A172 (cell line): ENCODE results near the gene GOLGA8H. TPM values are rescaled to one million over a fixed set of nuclear protein-coding genes. Genes with fewer than 3 reads are reported as not detected.
A peak's percentile ranks its signal among the peaks of the same experiment; 100 is the strongest.
"Not testable (repeated sequence)": the region's sequence is repeated elsewhere in the genome, so short reads cannot be mapped to it uniquely, and the experiment has no call there.

ENCODE experiments used
- DNase-seq: peaks from one replicate; pipeline ENCODE4 v3.0.0-alpha.2; 2015; ENCODE audit warnings: low spot score
- total RNA-seq: library from RNA; depleted of rRNA; stranded (reverse); fragments of >200 nt; shearing (Covaris generic); gene quantifications from 2 replicates; pipeline ENCODE4 v1.2.3, GENCODE V29; 2014; rRNA removed

Gene GOLGA8H, protein sequence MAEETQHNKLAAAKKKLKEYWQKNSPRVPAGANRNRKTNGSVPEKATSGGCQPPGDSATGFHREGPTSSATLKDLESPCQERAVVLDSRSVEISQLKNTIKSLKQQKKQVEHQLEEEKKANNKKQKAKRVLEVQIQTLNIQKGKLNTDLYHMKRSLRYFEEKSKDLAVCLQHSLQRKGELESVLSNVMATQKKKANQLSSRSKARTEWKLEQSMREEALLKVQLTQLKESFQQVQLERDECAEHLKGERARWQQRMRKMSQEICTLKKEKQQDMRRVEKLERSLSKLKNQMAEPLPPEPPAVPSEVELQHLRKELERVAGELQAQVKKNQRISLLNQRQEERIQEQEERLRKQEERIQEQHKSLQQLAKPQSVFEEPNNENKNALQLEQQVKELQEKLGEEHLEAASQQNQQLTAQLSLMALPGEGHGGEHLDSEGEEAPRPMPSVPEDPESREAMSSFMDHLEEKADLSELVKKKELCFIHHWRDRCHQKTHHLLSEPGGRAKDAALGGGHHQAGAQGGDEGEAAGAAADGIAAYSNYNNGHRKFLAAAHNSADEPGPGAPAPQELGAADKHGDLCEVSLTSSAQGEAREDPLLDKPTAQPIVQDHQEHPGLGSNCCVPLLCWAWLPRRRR
- 0.41 and 1.6 TPM in 2 replicates for total RNA-seq

DNA sequence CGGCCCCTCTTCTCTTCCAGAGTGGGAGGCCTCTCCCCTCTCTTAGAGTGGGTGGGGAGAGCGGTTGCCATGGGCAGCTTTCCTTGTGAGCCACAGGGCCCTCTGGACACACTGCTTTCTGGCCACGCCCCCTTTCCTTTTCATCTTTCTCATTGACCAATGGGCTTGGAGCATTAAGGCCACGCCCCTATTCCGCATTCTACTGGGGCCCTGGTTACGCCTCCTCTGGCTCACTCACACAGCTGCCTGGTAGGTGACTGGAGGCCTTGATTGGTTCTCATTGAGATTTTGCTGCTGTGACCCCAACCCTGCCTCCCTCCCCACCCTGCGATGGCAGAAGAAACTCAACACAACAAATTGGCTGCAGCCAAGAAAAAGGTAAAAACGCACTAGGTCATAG lies at the start of gene GOLGA8H:
GOLGA8H (plus strand) TSS at position 233 of the 400 bp plus-strand sequence; CDS start at position 331, 98 bp downstream.
- DNase-seq, result not testable (repeated sequence)

DNA sequence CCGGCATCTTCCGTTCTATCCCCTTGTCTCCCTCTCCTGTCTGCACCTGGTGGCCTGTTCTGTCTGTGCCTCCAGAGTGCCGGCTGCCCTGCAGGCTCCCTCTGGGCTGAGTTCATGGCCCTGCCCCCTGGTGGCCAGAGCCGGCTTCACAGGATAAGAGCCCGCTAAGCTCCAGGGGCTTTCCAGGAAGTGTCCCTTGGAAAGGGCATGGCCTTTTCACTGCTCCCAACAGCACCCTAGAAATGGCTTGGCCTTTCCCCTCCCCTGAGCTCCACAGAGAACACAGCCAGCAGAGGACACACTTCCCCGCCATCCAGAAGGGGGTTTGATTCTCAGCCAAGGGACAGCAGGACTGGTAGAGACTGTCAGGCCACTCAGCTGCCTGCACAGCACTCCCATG lies 36.9 kb upstream of the GOLGA8H start:
- DNase-seq, result not testable (repeated sequence)

DNA sequence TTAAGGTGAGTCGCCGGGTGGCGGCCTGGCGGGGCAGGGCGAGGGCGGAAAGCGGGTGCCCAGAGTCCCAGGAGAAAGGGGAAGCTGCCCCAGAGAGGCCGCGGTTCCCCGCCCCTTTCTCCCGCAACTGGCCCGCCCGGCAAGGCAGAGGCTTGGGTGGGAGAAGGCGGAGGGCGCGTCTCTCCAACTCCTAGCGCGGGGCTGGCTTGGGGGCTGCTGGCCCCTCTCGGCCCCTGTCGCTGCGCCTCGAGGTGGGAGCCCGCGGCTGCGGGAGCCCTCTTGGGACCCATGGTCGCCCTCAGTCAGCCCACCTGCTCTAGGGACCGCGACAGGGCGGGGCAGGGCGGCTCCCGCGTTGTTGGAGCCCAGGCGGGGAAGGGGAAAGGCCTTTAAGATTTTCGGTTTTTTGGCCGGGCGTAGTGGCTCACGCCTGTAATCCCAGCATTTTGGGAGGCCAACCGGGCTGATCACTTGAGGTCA lies 30.8 kb upstream of the GOLGA8H start:
- not testable (repeated sequence) for DNase-seq

DNA sequence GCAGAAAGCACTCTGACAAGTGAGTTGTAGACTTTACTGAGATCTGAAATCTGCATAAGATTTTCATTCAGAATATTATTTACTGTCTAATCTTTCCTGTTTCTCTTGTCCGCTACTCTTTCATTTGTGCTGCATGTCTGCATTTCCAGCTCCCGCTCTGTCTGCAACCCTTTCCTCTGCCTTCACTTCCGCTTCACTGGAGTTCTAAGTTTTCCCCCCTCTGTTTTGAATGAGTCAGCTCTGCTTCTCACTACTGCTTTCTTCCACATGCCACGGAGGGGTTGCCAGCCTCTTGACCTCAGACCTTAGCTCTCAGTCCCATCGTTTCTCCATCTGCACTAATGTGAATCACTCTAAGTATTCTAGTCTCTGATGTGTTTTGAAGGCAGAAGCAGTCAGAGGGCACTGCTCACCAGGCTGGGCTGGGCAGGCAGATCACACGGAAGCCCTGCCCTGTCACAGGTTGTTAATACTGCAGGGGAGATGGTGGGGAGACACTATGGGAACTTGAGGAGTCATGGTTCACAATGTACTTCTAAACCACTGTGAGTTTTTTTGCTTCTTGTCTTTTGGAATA lies 24.3 kb upstream of the GOLGA8H start:
- DNase-seq, result not testable (repeated sequence)

DNA sequence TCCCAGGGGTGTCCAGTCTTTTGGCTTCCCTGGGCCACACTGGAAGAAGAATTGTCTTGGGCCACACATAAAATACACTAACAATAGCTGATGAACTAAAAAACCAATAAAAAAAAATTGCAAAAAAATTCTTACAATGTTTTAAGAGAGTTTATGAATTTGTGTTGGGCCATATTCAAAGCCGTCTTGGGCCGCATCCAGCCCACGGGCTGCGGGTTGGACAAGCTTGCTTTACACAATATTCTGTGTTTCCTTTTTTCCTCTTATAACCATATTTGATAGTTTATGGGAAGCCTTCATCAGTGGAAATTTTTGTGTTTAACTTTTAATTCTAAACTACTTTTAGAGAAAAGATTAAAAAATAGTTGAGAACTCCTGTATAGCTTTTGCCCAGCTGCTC lies 23.1 kb upstream of the GOLGA8H start:
- DNase-seq, result not testable (repeated sequence)

DNA sequence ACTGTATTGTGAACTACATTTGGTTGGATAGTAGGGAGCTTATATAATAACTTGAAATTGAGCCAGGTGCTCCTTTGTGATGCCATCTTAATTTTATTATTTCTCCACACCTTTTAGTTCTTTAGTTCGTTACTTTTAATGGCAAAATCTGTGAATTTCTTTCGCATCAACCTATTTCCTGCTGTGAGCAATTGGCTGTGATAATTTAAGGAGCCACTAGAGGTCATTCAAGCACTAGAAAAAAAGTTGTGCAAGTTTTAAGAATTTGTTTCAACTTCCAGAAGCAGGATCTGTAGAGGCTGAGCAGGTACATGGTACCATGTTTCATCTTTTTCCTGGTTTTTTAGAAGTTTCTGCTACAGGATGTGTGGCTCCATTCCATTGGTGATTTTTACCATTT lies 4.9 kb upstream of the GOLGA8H start:
- not testable (repeated sequence) for DNase-seq

DNA sequence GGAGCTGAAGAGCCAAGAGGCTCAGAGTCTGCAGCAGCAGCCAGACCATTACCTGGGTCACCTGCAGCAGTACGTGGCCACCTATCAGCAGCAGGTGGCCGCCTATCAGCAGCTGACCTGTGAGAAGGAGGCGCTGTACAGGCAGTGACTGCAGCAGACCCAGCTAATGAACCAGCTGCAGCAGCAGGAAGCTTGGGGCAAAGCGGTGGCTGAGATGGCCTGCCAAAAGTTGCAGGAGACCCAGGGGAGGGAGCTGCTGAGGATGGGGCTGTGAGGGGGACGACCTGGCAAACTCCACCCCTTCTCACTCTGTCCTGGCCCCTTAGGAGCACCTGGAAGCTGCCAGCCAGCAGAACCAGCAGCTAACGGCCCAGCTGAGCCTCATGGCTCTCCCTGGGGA lies 8.4 kb downstream of the GOLGA8H start:
- DNase-seq, result not testable (repeated sequence)

DNA sequence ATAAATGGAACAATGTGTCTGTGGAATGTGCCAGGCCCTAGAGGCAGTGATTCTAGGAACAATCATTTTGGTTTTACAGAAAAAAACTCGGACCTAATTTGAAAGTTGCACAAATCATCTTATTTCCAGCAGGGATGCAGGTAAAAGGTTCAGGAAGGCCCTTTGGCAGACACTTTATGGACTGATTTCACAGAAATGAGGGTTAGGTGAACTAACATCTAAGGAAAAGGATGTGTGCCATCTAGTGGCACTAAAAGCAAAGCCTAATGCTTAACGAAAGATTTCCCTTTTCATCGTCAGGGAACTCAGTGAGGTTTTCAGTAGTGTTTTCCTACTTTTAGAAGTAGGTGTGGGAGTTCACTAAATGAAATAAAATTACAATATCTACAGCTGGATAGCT lies 17.5 kb downstream of the GOLGA8H start:
- peak; percentile 1 for DNase-seq

DNA sequence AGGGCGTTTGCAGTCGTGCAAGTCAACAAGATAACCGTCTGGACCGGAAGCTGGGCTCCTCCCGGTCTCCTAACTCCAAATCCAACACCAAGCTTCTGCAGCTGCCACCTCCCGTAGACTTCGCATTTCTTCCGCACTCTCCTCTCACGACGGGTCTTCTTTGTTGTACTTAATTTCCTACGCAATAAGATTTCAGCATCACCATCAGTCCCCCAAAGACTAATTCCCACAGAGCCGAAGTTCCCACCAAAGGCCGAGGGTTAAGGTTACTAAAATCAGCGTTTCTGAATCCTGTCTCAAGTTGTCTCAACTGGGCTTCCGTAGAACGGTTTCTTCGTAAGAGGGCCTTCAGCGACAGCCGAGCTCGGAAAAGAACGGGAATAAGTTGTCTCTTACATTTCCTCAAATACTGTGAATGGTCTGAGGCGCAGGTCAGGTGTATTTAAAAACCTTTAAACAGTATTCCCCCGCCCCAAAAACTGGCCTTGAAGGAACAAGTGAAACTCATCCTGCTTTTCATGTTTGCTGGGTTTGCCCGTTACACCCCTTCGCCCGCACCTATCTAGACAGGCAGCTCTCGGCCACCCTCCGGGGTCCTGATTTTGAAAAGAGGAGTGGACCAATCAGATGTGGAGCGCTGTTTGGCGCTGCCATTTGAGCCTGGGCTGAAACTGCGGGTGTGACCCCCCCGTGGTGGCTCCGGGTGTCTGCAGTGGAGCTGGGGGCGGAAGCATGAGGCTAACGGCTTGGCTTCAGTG lies 21.8 kb downstream of the GOLGA8H start, which contains the start of gene ARHGAP11B:
ARHGAP11B (plus strand) TSS at position 693 of the 758 bp plus-strand sequence.
- peak; percentile 91 for DNase-seq

DNA sequence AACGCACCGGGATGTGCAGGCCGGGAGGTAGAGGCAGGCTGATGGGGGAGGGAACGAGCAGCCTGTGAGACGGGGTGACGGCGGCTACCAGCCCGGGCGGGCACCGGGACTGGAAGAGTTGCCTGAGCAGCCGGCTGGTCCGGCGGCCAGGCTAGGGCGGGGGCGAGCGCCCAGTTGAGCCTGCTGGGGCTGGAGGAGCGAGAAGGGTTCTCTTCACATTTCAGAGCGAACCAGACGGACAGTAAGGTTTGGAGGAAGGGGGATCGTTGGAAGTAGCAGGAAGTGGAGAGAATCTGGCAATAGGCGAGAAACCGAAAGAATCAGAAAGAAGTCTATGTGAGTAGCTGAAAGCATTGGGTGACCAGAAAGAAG lies 22.4 kb downstream of the GOLGA8H start:
- DNase-seq, result peak; percentile 28

DNA sequence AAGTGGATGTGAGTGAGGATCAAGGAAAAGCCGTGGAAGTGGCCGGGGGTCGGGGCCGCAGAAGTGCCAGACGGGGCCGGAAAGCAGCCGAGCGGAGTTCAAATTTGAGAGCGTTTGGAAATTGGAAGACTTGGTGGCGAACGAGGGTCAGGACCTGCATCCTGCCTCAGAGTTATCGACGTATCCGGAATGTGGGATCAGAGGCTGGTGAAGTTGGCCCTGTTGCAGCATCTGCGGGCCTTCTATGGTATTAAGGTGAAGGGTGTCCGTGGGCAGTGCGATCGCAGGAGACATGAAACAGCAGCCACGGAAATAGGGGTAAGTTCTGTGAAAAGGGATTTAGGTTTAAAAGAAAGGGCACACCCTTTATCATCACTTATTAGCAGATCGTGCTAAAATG lies 22.8 kb downstream of the GOLGA8H start:
- peak; percentile 1 for DNase-seq

DNA sequence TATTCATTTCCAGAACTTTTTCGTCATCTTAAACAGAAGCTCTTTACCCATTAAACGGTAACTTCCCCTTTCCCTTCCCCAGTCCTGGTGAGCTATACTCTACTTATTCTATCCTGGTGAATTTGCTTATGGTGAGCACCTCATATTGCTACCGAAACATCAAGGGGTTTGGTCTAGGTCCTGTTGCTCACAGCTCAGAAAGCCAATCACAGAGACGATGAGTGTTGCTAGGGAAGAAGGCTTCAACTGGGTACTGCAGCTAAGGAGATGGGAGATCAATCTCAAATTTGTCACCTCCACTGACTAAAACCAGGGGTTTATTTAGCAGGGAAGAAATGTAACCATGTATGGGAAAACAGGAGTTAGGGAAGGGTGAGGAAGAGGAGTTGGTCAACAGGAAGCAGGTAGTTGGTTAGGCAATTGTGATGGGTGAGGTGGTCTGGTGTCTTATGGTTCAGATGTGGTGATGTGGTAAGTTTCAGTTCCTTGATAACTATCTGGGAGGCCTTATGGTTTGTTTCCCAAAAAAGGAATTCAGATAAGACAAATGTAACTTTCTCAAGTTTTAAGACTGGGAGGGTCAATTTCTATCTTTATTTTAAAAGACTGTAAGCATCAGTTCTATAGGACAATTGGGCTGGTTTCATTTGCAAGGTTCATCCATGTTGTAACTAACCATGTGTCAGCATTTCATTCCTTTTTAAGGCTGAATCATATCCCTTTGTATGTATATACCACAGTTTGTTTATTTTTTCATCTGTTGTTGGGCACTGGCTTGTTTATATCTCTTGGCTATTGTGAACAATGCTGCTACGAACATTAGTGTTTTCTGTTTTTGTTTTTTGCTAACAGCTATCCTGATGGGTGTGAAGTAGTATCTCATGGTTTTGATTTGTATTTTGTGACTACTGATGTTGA lies 46.4 kb downstream of the GOLGA8H start:
- no peak for DNase-seq

DNA sequence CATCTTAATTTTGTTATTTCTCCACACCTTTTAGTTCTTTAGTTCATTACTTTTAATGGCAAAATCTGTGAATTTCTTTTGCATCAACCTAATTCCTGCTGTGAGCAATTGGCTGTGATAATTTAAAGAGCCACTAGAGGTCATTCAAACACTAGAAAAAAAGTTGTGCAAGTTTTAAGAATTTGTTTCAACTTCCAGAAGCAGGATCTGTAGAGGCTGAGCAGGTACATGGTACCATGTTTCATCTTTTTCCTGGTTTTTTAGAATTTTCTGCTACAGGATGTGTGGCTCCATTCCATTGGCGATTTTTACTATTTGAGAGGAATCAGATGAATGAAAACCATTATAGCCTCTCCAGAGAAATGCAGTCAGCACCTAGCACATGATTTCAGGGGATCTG lies 57.3 kb downstream of the GOLGA8H start:
- DNase-seq, result not testable (repeated sequence)

Other genes with a start within 250 kb of the GOLGA8H start
- gene CHRFAM7A, start 210.5 kb upstream of the GOLGA8H start, total RNA-seq, result not detected in 2 replicates
- gene GOLGA8R, start 189.8 kb upstream of the GOLGA8H start, total RNA-seq, result 0.43 and 1.8 TPM in 2 replicates
- not detected in 2 replicates for gene GOLGA8Q, start 52.0 kb upstream of the GOLGA8H start, total RNA-seq